Keratinocyte (primary cell): ENCODE data around the gene SPATS2. TPM values are rescaled to one million over a fixed set of nuclear protein-coding genes. Genes with fewer than 3 reads are reported as not detected.
"Not testable (repeated sequence)": the region's sequence is repeated elsewhere in the genome, so short reads cannot be mapped to it uniquely, and the experiment has no call there.

Experiments used
- DNase-seq: peaks from one replicate; pipeline ENCODE4 v3.0.0-alpha.2; 2011; ENCODE audit warnings: low read depth, missing footprints, low spot score
- FAIRE-seq: peaks from 2 replicates; lab custom pipeline; 2011; peaks lifted over from hg19 to GRCh38; lab: Jason Lieb, UNC
- H2AFZ ChIP-seq: 2 replicates; pipeline ENCODE4 v1.6.0; 2012; ENCODE audit warnings: low read length, control low read depth, inconsistent platforms; ENCODE audit not compliant: control insufficient read depth
- H3K27ac ChIP-seq: 2 replicates; pipeline ENCODE4 v1.5.1; 2011; ENCODE audit warnings: low read length; ENCODE audit not compliant: control insufficient read depth, insufficient read depth
- H3K27me3 ChIP-seq: 3 replicates; pipeline ENCODE4 v1.6.0; 2011; ENCODE audit warnings: low read length; ENCODE audit not compliant: control insufficient read depth, insufficient read depth; ENCODE audit errors: extremely low read depth
- H3K36me3 ChIP-seq, 2 experiments: 2 replicates in 1 of 2; 3 replicates in 1 of 2; pipeline ENCODE4 v1.5.1; 2011; ENCODE audit warnings: low read length in 2 of 2, mild to moderate bottlenecking in 1 of 2; ENCODE audit not compliant: control insufficient read depth in 2 of 2, insufficient read depth in 2 of 2; ENCODE audit errors: extremely low read depth in 1 of 2
- H3K4me1 ChIP-seq: 3 replicates; pipeline ENCODE4 v1.5.1; 2011; ENCODE audit warnings: low read length; ENCODE audit not compliant: control insufficient read depth, insufficient read depth; ENCODE audit errors: extremely low read depth
- H3K4me2 ChIP-seq: 3 replicates; pipeline ENCODE4 v1.6.0; 2011; ENCODE audit warnings: low read depth, low read length; ENCODE audit not compliant: control insufficient read depth, insufficient read depth; ENCODE audit errors: extremely low read depth
- H3K4me3 ChIP-seq, 3 experiments: fragments of 200-600 bp in 1 of 3; sonication (generic) in 1 of 3; 2 replicates in 2 of 3; 3 replicates in 1 of 3; pipeline ENCODE4 v1.5.1; 2011 to 2016; ENCODE audit warnings: low read length in 3 of 3, mild to moderate bottlenecking in 3 of 3, control low read depth in 2 of 3, inconsistent platforms in 1 of 3, low read depth in 1 of 3, mixed read lengths in 1 of 3, mixed run types in 1 of 3, moderate library complexity in 1 of 3; ENCODE audit not compliant: control insufficient read depth in 2 of 3, insufficient read depth in 2 of 3; ENCODE audit errors: extremely low read depth in 1 of 3
- H3K79me2 ChIP-seq: 2 replicates; pipeline ENCODE4 v1.6.0; 2012; ENCODE audit warnings: low read length; ENCODE audit not compliant: control insufficient read depth, insufficient read depth
- H3K9ac ChIP-seq: 3 replicates; pipeline ENCODE4 v1.6.0; 2011; ENCODE audit warnings: low read length; ENCODE audit not compliant: control insufficient read depth, insufficient read depth; ENCODE audit errors: extremely low read depth
- H3K9me1 ChIP-seq: 3 replicates; pipeline ENCODE4 v1.6.0; 2011; ENCODE audit warnings: low read length; ENCODE audit not compliant: control insufficient read depth, insufficient read depth; ENCODE audit errors: extremely low read depth
- H3K9me3 ChIP-seq: 2 replicates; pipeline ENCODE4 v1.5.1; 2012; ENCODE audit warnings: low read depth, low read length; ENCODE audit not compliant: control insufficient read depth
- H4K20me1 ChIP-seq: 3 replicates; pipeline ENCODE4 v1.6.0; 2011; ENCODE audit warnings: low read length; ENCODE audit not compliant: control insufficient read depth, insufficient read depth; ENCODE audit errors: extremely low read depth
- CTCF ChIP-seq, 3 experiments: IDR thresholded peaks in 1 of 3; conservative IDR thresholded peaks in 1 of 3; optimal IDR thresholded peaks in 1 of 3; 2 replicates in 2 of 3; 3 replicates in 1 of 3; pipeline versions ENCODE3 to v1.5.1; 2011; ENCODE audit warnings: low read length in 3 of 3, mild to moderate bottlenecking in 3 of 3, moderate library complexity in 2 of 3, control low read depth in 1 of 3, inconsistent platforms in 1 of 3; ENCODE audit not compliant: insufficient read depth in 2 of 3; ENCODE audit errors: extremely low read depth in 1 of 3
- EZH2 ChIP-seq: IDR thresholded peaks from one replicate; pipeline ENCODE4 v1.6.1; 2012; ENCODE audit warnings: inconsistent platforms, mild to moderate bottlenecking, low read length, moderate library complexity
- dilution Hi-C: fragments of 300-500 bp; cut with MboI; formaldehyde crosslinking; loops from one replicate; pipeline ENCODE4 v1.7.0; 2020; ENCODE audit warnings: low sequenced_read_pairs; ENCODE audit not compliant: extremely low pct_ligation_motif_present
- polyA plus RNA-seq, 5 experiments: library from polyadenylated mRNA; depleted of rRNA in 3 of 5; stranded (reverse) in 3 of 5; stranded (forward) in 1 of 5; unstranded in 1 of 5; fragments of >200 nt; gene quantifications; 1 replicate in 1 of 5; 2 replicates in 3 of 5; 3 replicates in 1 of 5; pipeline versions ENCODE4 v1.2.1 to v1.2.3, GENCODE V29; 2011 to 2012; ENCODE audit warnings: missing spikeins in 2 of 5, low read depth in 1 of 5, low replicate concordance in 1 of 5

The SPATS2 gene
- polyA plus RNA-seq, 1 donor (not counting 4 experiments of a cell fraction or from before 2014, with no cell fraction given), result 47.9 TPM

- Histone ChIP-seq H3K4me3 (no peak overlapping the region), H3K79me2 (no peaks in the 10 kb centered on the region), H4K20me1 (no peaks in the 10 kb centered on the region), H3K4me2 (peak overlapping the region; percentile 48), H3K9ac (no peak overlapping the region), H3K36me3 (peaks cover 2 to 13% of the 10 kb centered on the region in 2 experiments), H3K27me3 (peaks cover 8% of the 10 kb centered on the region), H3K9me3 (no peaks in the 10 kb centered on the region), H2AFZ (peak overlapping the region; percentile 8), H3K4me1 (peaks cover 11% of the 10 kb centered on the region), H3K27ac (no peak overlapping the region), H3K9me1 (no peaks in the 10 kb centered on the region)
- dilution Hi-C loops, result no loop called here
- FAIRE-seq (no peak), DNase-seq (no peak)
- TF ChIP-seq CTCF (optimal IDR thresholded peaks at IDR 0.05 in 1 of 3, IDR thresholded peaks at IDR 0.05 in 1 of 3, conservative IDR thresholded peaks at IDR 0.05 in 1 of 3; ENCODE audit: extremely low read depth in 1 of 3, insufficient read depth in 2 of 3, low read length in 3 of 3) (no peak), EZH2 (no peak)
These were observed 34.8 kb upstream of the SPATS2 start for GRCh38 chr12:49332441-49332861.

GRCh38 chr12:49332891-49333371 is 34.3 kb upstream of the SPATS2 start:
- Histone ChIP-seq H3K9ac (no peak overlapping the region), H3K36me3 (peaks cover 2 to 13% of the 10 kb centered on the region in 2 experiments), H3K4me1 (peaks cover 11% of the 10 kb centered on the region), H3K27me3 (peaks cover 13% of the 10 kb centered on the region), H3K9me3 (no peaks in the 10 kb centered on the region), H3K27ac (no peak overlapping the region), H3K79me2 (no peaks in the 10 kb centered on the region), H2AFZ (peak overlapping the region; percentile 49), H3K4me3 (peak overlapping the region in 1 of 3 experiments; percentile 14), H4K20me1 (no peaks in the 10 kb centered on the region), H3K9me1 (no peaks in the 10 kb centered on the region), H3K4me2 (peak overlapping the region; percentile 48)
- dilution Hi-C loops, result no loop called here
- FAIRE-seq (no peak), DNase-seq (no peak)
- TF ChIP-seq EZH2 (no peak), CTCF (optimal IDR thresholded peaks at IDR 0.05 in 1 of 3, IDR thresholded peaks at IDR 0.05 in 1 of 3, conservative IDR thresholded peaks at IDR 0.05 in 1 of 3; ENCODE audit: extremely low read depth in 1 of 3, insufficient read depth in 2 of 3, low read length in 3 of 3) (no peak)

GRCh38 chr12:49333778-49334177 is 33.5 kb upstream of the SPATS2 start:
- Histone ChIP-seq H3K36me3 (peaks cover 2 to 13% of the 10 kb centered on the region in 2 experiments), H3K4me1 (peaks cover 11% of the 10 kb centered on the region), H3K27me3 (peaks cover 16% of the 10 kb centered on the region)
- dilution Hi-C loops, H3K79me2 ChIP-seq, H3K9me3 ChIP-seq, H3K9me1 ChIP-seq, H4K20me1 ChIP-seq, H2AFZ ChIP-seq, H3K9ac ChIP-seq, H3K4me3 ChIP-seq, FAIRE-seq, H3K4me2 ChIP-seq, H3K27ac ChIP-seq, DNase-seq: not testable (repeated sequence)
